Endothelial cell of umbilical vein (primary cell): ENCODE data around the gene SEBOX. TPM values are rescaled to one million over a fixed set of nuclear protein-coding genes. Genes with fewer than 3 reads are reported as not detected.

Experiments used
- BruUV-seq: library from RNA; stranded (reverse); fragments of 400-500 nt; replicated peaks from 2 replicates; lab custom pipeline; 2021; lab: Mats Ljungman, UMichigan
- CTCF ChIA-PET: fragments of 300-600, 350-600 bp; sonication (Branson Sonifier 250); formaldehyde crosslinking; loops from one replicate; lab custom pipeline; 2021; ENCODE audit warnings: antibody characterized with exemption, inconsistent platforms; lab: Charles Lee
- POLR2A ChIA-PET: fragments of 300-600, 350-600 bp; sonication (Branson Sonifier 250); formaldehyde crosslinking; loops from one replicate; lab custom pipeline; 2021; ENCODE audit warnings: antibody characterized with exemption, inconsistent platforms; lab: Charles Lee
- DNase-seq: peaks from one replicate; pipeline ENCODE4 v3.0.0-alpha.2; 2011; ENCODE audit warnings: low read depth, low spot score
- FAIRE-seq: peaks from 2 replicates; lab custom pipeline; 2011; peaks lifted over from hg19 to GRCh38; lab: Jason Lieb, UNC
- H2AFZ ChIP-seq: 2 replicates; pipeline ENCODE4 v1.6.0; 2012; ENCODE audit warnings: low read depth, low read length, control low read depth, inconsistent platforms
- H3K27ac ChIP-seq: 2 replicates; pipeline ENCODE4 v1.5.1; 2011; ENCODE audit warnings: low read depth, mild to moderate bottlenecking, control low read depth, low read length, moderate library complexity; ENCODE audit not compliant: insufficient read depth
- H3K27me3 ChIP-seq, 2 experiments: 2 replicates each; pipeline versions ENCODE4 v1.6.0 to v1.6.1; 2011; ENCODE audit warnings: low read length in 2 of 2, mixed read lengths in 1 of 2; ENCODE audit not compliant: control insufficient read depth in 2 of 2, insufficient read depth in 2 of 2
- H3K36me3 ChIP-seq, 2 experiments: 2 replicates in 1 of 2; 3 replicates in 1 of 2; pipeline ENCODE4 v1.5.1; 2011; ENCODE audit warnings: low read length in 2 of 2, mild to moderate bottlenecking in 1 of 2, moderate library complexity in 1 of 2; ENCODE audit not compliant: control insufficient read depth in 2 of 2, insufficient read depth in 2 of 2; ENCODE audit errors: extremely low read depth in 1 of 2
- H3K4me1 ChIP-seq: 3 replicates; pipeline ENCODE4 v1.5.1; 2011; ENCODE audit warnings: mild to moderate bottlenecking, low read length; ENCODE audit not compliant: control insufficient read depth, insufficient read depth; ENCODE audit errors: extremely low read depth
- H3K4me2 ChIP-seq: 2 replicates; pipeline ENCODE4 v1.6.1; 2011; ENCODE audit warnings: low read length, control low read depth, mixed read lengths; ENCODE audit not compliant: insufficient read depth
- H3K4me3 ChIP-seq, 3 experiments: fragments of 200-600 bp in 1 of 3; sonication (generic), shearing (Covaris generic) in 1 of 3; replicated peaks in 1 of 3; 2 replicates each; pipeline ENCODE4 v1.5.1; 2011 to 2016; ENCODE audit warnings: control low read depth in 3 of 3, low read length in 3 of 3, mild to moderate bottlenecking in 2 of 3, inconsistent platforms in 1 of 3, low read depth in 1 of 3, moderate library complexity in 1 of 3; ENCODE audit not compliant: insufficient read depth in 1 of 3
- H3K79me2 ChIP-seq: 2 replicates; pipeline ENCODE4 v1.6.0; 2012; ENCODE audit warnings: low read length, inconsistent platforms; ENCODE audit not compliant: control insufficient read depth, insufficient read depth
- H3K9ac ChIP-seq: replicated peaks from 2 replicates; pipeline ENCODE3; 2011; ENCODE audit warnings: low read length, control low read depth; ENCODE audit not compliant: insufficient read depth; ENCODE audit errors: extremely low read depth
- H3K9me1 ChIP-seq: replicated peaks from 3 replicates; pipeline ENCODE4 v1.6.0; 2011; ENCODE audit warnings: mild to moderate bottlenecking, low read length; ENCODE audit not compliant: control insufficient read depth, insufficient read depth; ENCODE audit errors: extremely low read depth
- H3K9me3 ChIP-seq: replicated peaks from 2 replicates; pipeline ENCODE4 v1.5.1; 2012; ENCODE audit warnings: low read length, inconsistent platforms; ENCODE audit not compliant: control insufficient read depth, insufficient read depth
- H4K20me1 ChIP-seq: replicated peaks from 2 replicates; pipeline ENCODE3; 2011; ENCODE audit warnings: mild to moderate bottlenecking, low read length; ENCODE audit not compliant: control insufficient read depth, insufficient read depth; ENCODE audit errors: extremely low read depth
- CTCF ChIP-seq, 2 donors: IDR thresholded peaks; 1 replicate in 1 of 2; 2 replicates in 1 of 2; pipeline ENCODE4 v1.5.1; 2011; ENCODE audit warnings: low read length in 2 of 2, mild to moderate bottlenecking in 2 of 2, moderate library complexity in 2 of 2, control low read depth in 1 of 2, inconsistent platforms in 1 of 2, low read depth in 1 of 2; ENCODE audit not compliant: insufficient read depth in 1 of 2; ENCODE audit errors: extremely low read depth in 1 of 2
- EZH2 ChIP-seq: IDR thresholded peaks from 2 replicates; pipeline ENCODE4 v1.6.1; 2012; ENCODE audit warnings: borderline replicate concordance, low read depth, mild to moderate bottlenecking, moderate library complexity, low read length, inconsistent platforms; ENCODE audit not compliant: severe bottlenecking
- FOS ChIP-seq: IDR thresholded peaks from 2 replicates; pipeline ENCODE4 v1.6.1; 2011; ENCODE audit warnings: mild to moderate bottlenecking, low read length, moderate library complexity, borderline replicate concordance; ENCODE audit not compliant: insufficient read depth
- GATA2 ChIP-seq: IDR thresholded peaks from 2 replicates; pipeline ENCODE4 v1.7.0; 2011; ENCODE audit warnings: low read depth, mild to moderate bottlenecking, moderate library complexity, mixed read lengths, low read length; ENCODE audit not compliant: insufficient read length, insufficient read depth
- JUN ChIP-seq: IDR thresholded peaks from 2 replicates; pipeline ENCODE4 v1.6.1; 2011; ENCODE audit warnings: borderline replicate concordance, low read depth; ENCODE audit not compliant: insufficient read length, insufficient read depth
- MYC ChIP-seq: IDR thresholded peaks from one replicate; pipeline ENCODE4 v1.6.1; 2011; ENCODE audit warnings: mild to moderate bottlenecking, low read depth, low read length
- POLR2A ChIP-seq: IDR thresholded peaks from 2 replicates; pipeline ENCODE4 v1.6.1; 2012; ENCODE audit warnings: low read depth, mild to moderate bottlenecking, control low read depth, low read length
- POLR2AphosphoS5 ChIP-seq: IDR thresholded peaks from 2 replicates; pipeline ENCODE4 v1.6.1; 2012; ENCODE audit warnings: low read depth, mild to moderate bottlenecking, control low read depth, low read length, moderate library complexity; ENCODE audit not compliant: insufficient read depth
- dilution Hi-C: fragments of 300-500 bp; cut with MboI; formaldehyde crosslinking; loops from one replicate; pipeline ENCODE4 v1.15.0; 2019; ENCODE audit warnings: low sequenced_read_pairs; ENCODE audit not compliant: extremely low pct_ligation_motif_present
- intact Hi-C: fragments of 100-400 bp; cut with micrococcal nuclease; formaldehyde crosslinking; loops from one replicate; pipeline ENCODE4 v1.10.0; 2022
- polyA plus RNA-seq, 4 experiments: library from polyadenylated mRNA; depleted of rRNA in 3 of 4; stranded (reverse) in 3 of 4; unstranded in 1 of 4; fragments of >200 nt; gene quantifications; 2 replicates each; pipeline versions ENCODE4 v1.2.1 to v1.2.3, GENCODE V29; 2011 to 2012; ENCODE audit warnings: missing spikeins in 1 of 4
- total RNA-seq: library from RNA; stranded (reverse); gene quantifications from 2 replicates; pipeline ENCODE4 v1.2.3, GENCODE V29; 2021
- TF ChIP-seq, protein P1 (sequence below): IDR thresholded peaks from 2 replicates; pipeline ENCODE4 v1.6.1; 2011; ENCODE audit not compliant: insufficient read depth, insufficient read length

The SEBOX gene
- total and polyA plus RNA-seq, 2 donors (not counting 3 experiments of a cell fraction or from before 2014, with no cell fraction given), result not detected

DNA sequence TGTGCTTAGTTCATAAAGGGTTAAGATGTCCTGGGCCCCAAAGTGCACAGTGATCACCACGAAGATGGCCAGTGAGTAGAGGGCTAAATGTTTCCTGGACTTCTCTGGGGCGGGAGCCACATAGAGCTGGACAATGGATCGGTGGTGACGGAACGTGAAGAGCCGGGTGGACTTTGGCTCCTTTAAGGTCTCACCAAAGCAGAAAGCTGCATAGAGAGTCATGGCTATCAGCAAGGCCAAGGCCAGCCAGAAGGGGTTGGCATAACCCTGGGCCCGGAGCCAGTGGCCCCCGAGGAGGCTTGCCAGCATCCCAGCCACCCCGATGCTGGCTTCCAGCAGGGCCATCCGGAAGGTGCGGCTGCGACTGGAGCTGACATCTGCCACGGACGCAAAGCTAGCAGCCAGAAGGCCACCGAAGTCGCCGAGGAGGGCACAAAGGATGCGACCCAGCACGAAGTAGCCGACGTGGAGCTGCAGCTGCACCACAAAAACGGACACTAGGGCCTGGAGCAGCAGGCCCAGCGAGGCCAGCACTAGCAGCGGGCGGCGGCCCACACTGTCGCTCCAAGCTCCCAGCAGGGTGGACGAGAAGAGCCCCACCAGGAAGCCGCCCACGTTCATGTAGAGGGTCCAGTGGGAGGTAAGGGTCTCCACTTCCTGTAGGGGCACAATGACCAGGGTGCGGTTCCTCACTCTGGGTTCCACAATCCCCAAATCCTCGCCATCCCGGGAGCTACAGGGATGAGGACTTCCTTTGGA lies 40.0 kb upstream of the SEBOX start:
- intact Hi-C loops, result no loop called here
- H3K27me3 ChIP-seq, result peaks cover 0 to 2% of the 10 kb centered on the region in 2 experiments
- H3K9me3 ChIP-seq, result no peaks in the 10 kb centered on the region
- H3K27ac ChIP-seq, result no peak overlapping the region
- no peak for TF ChIP-seq FOS
- CTCF ChIA-PET, result interaction anchor here (1.9 to 5.1 kb wide), 2 partner anchors 12 to 22 kb away, joined by 6 to 34 read pairs; no protein-coding TSS in a partner anchor
- no peak for DNase-seq
- peak overlapping the region in 2 of 3 experiments; percentile 0 to 54 for H3K4me3 ChIP-seq
- FAIRE-seq, result no peak
- peak overlapping the region; percentile 13 for H3K4me2 ChIP-seq
- no peaks in the 10 kb centered on the region for H3K79me2 ChIP-seq
- POLR2A ChIA-PET, result no interaction called here
- dilution Hi-C loops, result no loop called here
- no TSS peak for BruUV-seq
- peaks cover 9% of the 10 kb centered on the region for H3K4me1 ChIP-seq
- no peaks in the 10 kb centered on the region for H3K36me3 ChIP-seq
- no peak overlapping the region for H3K9ac ChIP-seq
- no peaks in the 10 kb centered on the region for H3K9me1 ChIP-seq
- H2AFZ ChIP-seq, result peak overlapping the region; percentile 86
- H4K20me1 ChIP-seq, result no peaks in the 10 kb centered on the region

DNA sequence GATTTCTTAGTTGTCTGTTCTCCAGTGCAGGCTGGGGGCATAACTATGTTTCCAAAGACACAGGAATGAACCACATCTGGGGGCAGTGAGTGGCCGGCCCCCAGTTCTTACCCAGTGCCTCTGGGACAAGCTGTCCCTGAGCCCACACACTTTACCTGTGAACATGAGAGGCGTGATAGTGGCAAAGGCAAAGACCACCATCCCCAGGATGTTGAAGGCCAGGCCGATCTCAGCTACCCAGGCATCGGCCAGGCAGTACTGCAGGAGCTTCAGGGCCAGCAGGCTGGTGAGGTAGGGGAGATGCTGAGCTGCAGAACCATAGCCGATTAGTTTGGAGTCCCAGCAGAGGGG lies 39.4 kb upstream of the SEBOX start:
- no peak overlapping the region for H3K4me2 ChIP-seq
- ChIA-PET POLR2A (no interaction called here), CTCF (interaction anchor here (1.9 to 5.1 kb wide), 2 partner anchors 12 to 22 kb away, joined by 6 to 34 read pairs; no protein-coding TSS in a partner anchor)

More for the DNA sequence above, 39.4 kb upstream of the SEBOX start:
- Histone ChIP-seq H3K79me2 (no peaks in the 10 kb centered on the region), H3K9me3 (no peaks in the 10 kb centered on the region), H4K20me1 (no peaks in the 10 kb centered on the region), H3K36me3 (no peaks in the 10 kb centered on the region), H3K9me1 (no peaks in the 10 kb centered on the region), H3K27ac (no peak overlapping the region), H2AFZ (no peak overlapping the region), H3K4me3 (no peak overlapping the region), H3K4me1 (peaks cover 9% of the 10 kb centered on the region), H3K9ac (no peak overlapping the region), H3K27me3 (peaks cover 0 to 2% of the 10 kb centered on the region in 2 experiments)
- dilution Hi-C loops (no loop called here), intact Hi-C loops (no loop called here)
- TF ChIP-seq JUN, result no peak
- TF ChIP-seq CTCF (IDR thresholded peaks at IDR 0.05; ENCODE audit: extremely low read depth in 1 of 2, insufficient read depth in 1 of 2, low read depth in 1 of 2, low read length in 2 of 2), result no peak
- TF ChIP-seq EZH2, result no peak
- TF ChIP-seq MYC, result no peak
- no peak for TF ChIP-seq FOS
- TF ChIP-seq, protein P1, sequence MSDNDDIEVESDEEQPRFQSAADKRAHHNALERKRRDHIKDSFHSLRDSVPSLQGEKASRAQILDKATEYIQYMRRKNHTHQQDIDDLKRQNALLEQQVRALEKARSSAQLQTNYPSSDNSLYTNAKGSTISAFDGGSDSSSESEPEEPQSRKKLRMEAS, result no peak
- no peak for TF ChIP-seq POLR2AphosphoS5
- TF ChIP-seq POLR2A, result no peak
- no peak for TF ChIP-seq GATA2
- FAIRE-seq (no peak), DNase-seq (no peak)
- BruUV-seq, result no TSS peak
